ENCODE results near the gene RMND5B. TPM values are rescaled to one million over a fixed set of nuclear protein-coding genes. Genes with fewer than 3 reads are reported as not detected.

Gene RMND5B
- total RNA-seq, 1 donor from 2014 or later = 81.6 TPM

DNA sequence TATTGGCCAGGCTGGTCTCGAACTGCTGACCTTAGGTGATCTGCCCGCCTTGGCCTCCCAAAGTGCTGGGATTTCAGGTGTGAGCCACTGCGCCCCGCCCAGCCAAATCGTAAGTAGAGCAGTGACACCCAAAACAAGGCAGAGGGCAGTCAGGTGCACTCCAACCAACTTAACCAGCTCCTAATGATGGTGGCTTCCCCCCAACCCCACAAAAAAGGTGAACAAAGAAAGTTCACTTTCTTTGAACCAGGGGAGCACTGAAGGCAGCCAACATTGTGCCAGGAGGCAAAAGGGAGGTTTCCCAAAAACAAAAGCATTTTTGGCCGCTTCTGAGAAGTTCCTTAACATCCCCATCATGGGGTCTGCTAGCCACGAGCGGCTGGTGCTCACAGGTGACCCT, 46.8 kb downstream of the RMND5B start:
- TF ChIP-seq, protein P1, sequence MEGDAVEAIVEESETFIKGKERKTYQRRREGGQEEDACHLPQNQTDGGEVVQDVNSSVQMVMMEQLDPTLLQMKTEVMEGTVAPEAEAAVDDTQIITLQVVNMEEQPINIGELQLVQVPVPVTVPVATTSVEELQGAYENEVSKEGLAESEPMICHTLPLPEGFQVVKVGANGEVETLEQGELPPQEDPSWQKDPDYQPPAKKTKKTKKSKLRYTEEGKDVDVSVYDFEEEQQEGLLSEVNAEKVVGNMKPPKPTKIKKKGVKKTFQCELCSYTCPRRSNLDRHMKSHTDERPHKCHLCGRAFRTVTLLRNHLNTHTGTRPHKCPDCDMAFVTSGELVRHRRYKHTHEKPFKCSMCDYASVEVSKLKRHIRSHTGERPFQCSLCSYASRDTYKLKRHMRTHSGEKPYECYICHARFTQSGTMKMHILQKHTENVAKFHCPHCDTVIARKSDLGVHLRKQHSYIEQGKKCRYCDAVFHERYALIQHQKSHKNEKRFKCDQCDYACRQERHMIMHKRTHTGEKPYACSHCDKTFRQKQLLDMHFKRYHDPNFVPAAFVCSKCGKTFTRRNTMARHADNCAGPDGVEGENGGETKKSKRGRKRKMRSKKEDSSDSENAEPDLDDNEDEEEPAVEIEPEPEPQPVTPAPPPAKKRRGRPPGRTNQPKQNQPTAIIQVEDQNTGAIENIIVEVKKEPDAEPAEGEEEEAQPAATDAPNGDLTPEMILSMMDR (IDR thresholded peaks at IDR 0.05) = no peak
- no peaks in the 10 kb centered on the region for H3K27me3 ChIP-seq
- no peaks in the 10 kb centered on the region for H3K9me3 ChIP-seq
- no peak overlapping the region for H3K27ac ChIP-seq
- H3K36me3 ChIP-seq = no peaks in the 10 kb centered on the region
- no peaks in the 10 kb centered on the region for H3K4me1 ChIP-seq
- intact Hi-C loops (cut with DNase I) = no loop called here
- H3K4me3 ChIP-seq = no peak overlapping the region
- no peak for DNase-seq (ENCODE audit: low spot score in 2 of 2)

DNA sequence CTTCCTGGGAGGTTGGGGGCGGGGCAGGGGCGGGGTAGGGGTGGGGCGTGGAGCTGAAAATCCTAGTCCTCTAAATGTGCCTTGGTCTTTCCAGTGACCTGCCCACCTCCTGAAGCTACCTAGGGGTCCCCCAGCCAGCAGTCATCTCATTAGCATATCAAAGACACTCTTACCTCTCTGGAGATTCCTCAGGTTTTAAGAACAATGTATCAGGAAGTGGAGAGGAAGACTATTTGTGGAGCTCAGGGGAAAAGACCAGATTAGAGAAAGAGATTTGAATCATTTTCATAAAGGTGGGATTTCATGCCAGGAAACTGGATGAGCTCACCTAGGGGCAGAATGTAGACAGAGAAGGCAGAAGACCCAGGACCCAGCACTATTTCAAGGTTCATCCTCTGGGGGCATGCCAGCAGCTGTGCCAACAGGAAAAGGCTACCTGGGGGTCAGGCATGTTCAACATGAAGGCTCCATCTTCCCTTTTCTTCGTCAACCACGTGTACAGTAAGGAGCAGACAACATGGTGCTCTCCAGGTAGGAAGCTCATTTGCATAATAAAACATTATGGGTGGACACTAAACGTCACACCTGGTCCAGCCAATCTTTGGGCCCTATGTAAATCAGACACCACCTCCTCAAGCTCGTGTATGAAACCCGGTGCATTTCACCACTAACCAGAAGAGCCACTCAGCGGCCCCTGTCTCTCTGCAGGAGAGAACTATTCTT, 49.5 kb downstream of the RMND5B start:
- DNase-seq (ENCODE audit: low spot score in 2 of 2) = no peak
- Histone ChIP-seq H3K4me3 (no peak overlapping the region), H3K27ac (no peak overlapping the region), H3K9me3 (no peaks in the 10 kb centered on the region), H3K4me1 (no peaks in the 10 kb centered on the region), H3K36me3 (no peaks in the 10 kb centered on the region), H3K27me3 (no peaks in the 10 kb centered on the region)
- intact Hi-C loops (cut with DNase I) = no loop called here
- TF ChIP-seq, protein P1 (IDR thresholded peaks at IDR 0.05) = no peak

DNA sequence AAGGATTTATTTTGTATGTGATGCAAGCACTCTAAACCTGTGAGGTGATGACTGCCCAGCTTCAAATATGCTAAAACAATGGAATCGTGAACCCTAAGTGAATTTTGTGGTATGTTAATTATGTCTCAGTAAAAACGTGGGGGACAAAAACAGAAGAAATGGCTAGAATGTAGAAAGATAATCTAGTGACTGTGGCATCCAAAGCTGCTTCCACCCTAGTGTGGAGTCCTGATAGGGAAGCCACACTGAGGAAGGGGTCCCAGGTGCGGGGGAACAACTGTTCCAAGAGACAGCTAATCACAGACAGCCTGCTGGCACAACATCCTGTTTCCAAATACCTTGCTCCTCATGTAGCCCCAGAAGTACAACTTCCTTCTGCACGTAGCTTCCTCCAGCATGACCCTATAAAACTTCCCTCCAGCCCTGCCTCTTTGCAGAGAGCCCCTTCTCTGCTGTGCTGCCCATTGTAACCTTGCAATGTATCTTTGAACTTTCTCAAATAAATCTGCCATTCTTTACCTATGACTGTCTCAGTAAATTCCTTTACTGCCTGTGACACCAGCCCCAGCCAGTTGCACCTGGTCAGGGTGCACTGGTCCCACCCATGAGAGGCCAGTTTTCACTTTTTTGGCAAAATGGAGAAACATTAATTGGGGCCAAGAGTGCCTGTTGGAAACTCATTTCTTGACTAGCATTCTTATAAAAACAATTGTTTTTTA, 51.5 kb downstream of the RMND5B start:
- intact Hi-C loops (cut with DNase I) = no loop called here

DNA sequence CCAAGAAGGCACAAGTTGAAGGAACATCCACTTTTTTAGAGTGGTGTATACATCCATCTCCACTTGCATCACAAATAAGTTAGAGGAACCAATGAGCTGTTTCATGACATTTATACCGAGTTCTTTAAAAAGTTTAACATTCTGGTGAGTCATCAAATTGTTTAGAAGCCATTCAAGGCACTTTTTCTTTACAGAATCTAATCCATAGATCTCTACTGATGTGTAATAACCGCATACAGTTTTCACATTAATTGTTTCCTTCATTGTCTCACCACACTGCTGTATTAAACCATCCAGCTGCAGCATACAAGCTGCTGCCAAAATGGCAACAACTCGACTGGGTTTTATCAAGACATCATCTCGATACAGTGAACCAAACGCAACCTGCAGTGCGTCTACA, 55.6 kb downstream of the RMND5B start:
- H3K36me3 ChIP-seq = no peaks in the 10 kb centered on the region
- H3K27ac ChIP-seq = no peak overlapping the region
- intact Hi-C loops (cut with DNase I) = no loop called here
- TF ChIP-seq, protein P1 (IDR thresholded peaks at IDR 0.05) = no peak
- no peak overlapping the region for H3K4me3 ChIP-seq
- H3K9me3 ChIP-seq = no peaks in the 10 kb centered on the region
- H3K4me1 ChIP-seq = no peaks in the 10 kb centered on the region
- no peak for DNase-seq (ENCODE audit: low spot score in 2 of 2)
- H3K27me3 ChIP-seq = no peaks in the 10 kb centered on the region

More for the DNA sequence above, 51.5 kb downstream of the RMND5B start:
- Histone ChIP-seq H3K4me3 (no peak overlapping the region), H3K9me3 (no peaks in the 10 kb centered on the region), H3K4me1 (no peaks in the 10 kb centered on the region), H3K27me3 (no peaks in the 10 kb centered on the region), H3K27ac (no peak overlapping the region), H3K36me3 (no peaks in the 10 kb centered on the region)
- TF ChIP-seq, protein P1 (IDR thresholded peaks at IDR 0.05) = no peak
- DNase-seq (ENCODE audit: low spot score in 2 of 2) = no peak

DNA sequence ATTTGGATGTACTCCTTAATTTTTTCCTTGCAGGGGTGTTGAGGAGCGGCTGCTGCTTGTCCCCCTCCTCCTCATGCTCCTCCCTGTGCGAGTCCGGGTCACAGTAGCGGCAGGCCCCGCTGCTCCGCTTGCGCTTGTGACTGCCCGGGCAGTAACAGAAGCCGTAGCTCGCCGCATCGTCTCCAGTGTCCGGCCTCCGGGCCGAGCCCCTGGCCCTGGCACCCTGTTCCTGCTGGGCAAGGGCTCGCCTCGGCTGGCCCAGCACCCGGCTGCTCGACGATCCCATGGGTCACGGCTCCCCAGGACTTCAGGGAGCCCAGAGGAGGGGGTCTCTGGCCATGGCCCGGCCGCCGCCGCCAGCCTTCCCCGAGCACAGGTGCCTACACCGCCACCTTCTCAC, 56.2 kb downstream of the RMND5B start, which contains the start of gene GMCL2:
Gene GMCL2 (minus strand): TSS at position 358 of the 400 bp plus-strand sequence. CDS start 72 bp downstream, at position 286.
- DNase-seq (ENCODE audit: low spot score in 2 of 2) = no peak
- TF ChIP-seq, protein P1 (IDR thresholded peaks at IDR 0.05) = no peak

More for the DNA sequence above, 56.2 kb downstream of the RMND5B start, which contains the start of gene GMCL2:
- Histone ChIP-seq H3K27me3 (no peaks in the 10 kb centered on the region), H3K27ac (no peak within 1 kb of the TSS), H3K4me3 (no peak within 1 kb of the TSS), H3K9me3 (no peaks in the 10 kb centered on the region), H3K36me3 (no peaks in the 10 kb centered on the region), H3K4me1 (no peaks in the 10 kb centered on the region)
- intact Hi-C loops (cut with DNase I) = no loop called here

Measured in ascending aorta (tissue), 2 donors.